Trophoblast cell (in vitro differentiated cells and primary cell): Measurements from ENCODE around the gene IL17RE.
A peak's percentile ranks its signal among the peaks of the same experiment; 100 is the strongest.
"Not testable (repeated sequence)": the region's sequence is repeated elsewhere in the genome, so short reads cannot be mapped to it uniquely, and the experiment has no call there.

Experiments used
- DNase-seq, 2 donors: peaks; one replicate each; pipeline ENCODE4 v3.0.0-alpha.2; 2016
- H2AFZ ChIP-seq: 2 replicates; pipeline ENCODE4 v1.6.1; 2013; ENCODE audit warnings: low read length, moderate library complexity, mild to moderate bottlenecking; ENCODE audit not compliant: insufficient read depth, poor library complexity
- H2AK5ac ChIP-seq: 2 replicates; pipeline ENCODE4 v1.6.1; 2013; ENCODE audit warnings: mild to moderate bottlenecking, low read length
- H2BK120ac ChIP-seq: 2 replicates; pipeline ENCODE4 v1.6.1; 2013; ENCODE audit warnings: low read length, mild to moderate bottlenecking, moderate library complexity; ENCODE audit not compliant: insufficient read depth, poor library complexity
- H2BK12ac ChIP-seq: 2 replicates; pipeline ENCODE4 v1.6.1; 2013; ENCODE audit warnings: mild to moderate bottlenecking, low read length, moderate library complexity
- H2BK5ac ChIP-seq: 2 replicates; pipeline ENCODE4 v1.6.1; 2013; ENCODE audit warnings: low read length, low read depth, moderate library complexity, mild to moderate bottlenecking; ENCODE audit not compliant: poor library complexity
- H3K14ac ChIP-seq: 2 replicates; pipeline ENCODE4 v1.6.1; 2013; ENCODE audit warnings: mild to moderate bottlenecking, low read length
- H3K18ac ChIP-seq: 2 replicates; pipeline ENCODE4 v1.6.1; 2013; ENCODE audit warnings: mild to moderate bottlenecking, low read length
- H3K23ac ChIP-seq: 2 replicates; pipeline ENCODE4 v1.6.1; 2013; ENCODE audit warnings: low read length
- H3K27ac ChIP-seq: 2 replicates; pipeline ENCODE4 v1.5.1; 2013; ENCODE audit warnings: low read depth, mild to moderate bottlenecking, inconsistent platforms, low read length, moderate library complexity
- H3K27me3 ChIP-seq: 2 replicates; pipeline ENCODE4 v1.6.1; 2013; ENCODE audit warnings: inconsistent platforms, mild to moderate bottlenecking, low read length, moderate library complexity; ENCODE audit not compliant: insufficient read depth
- H3K36me3 ChIP-seq, 2 experiments: 1 replicate in 1 of 2; 2 replicates in 1 of 2; pipeline ENCODE4 v1.6.1; 2013; ENCODE audit warnings: low read length in 2 of 2, mild to moderate bottlenecking in 2 of 2, moderate library complexity in 1 of 2; ENCODE audit not compliant: insufficient read depth in 2 of 2, control insufficient read depth in 1 of 2
- H3K4ac ChIP-seq: 2 replicates; pipeline ENCODE4 v1.6.1; 2013; ENCODE audit warnings: low read depth, mild to moderate bottlenecking, low read length, moderate library complexity
- H3K4me1 ChIP-seq, 2 experiments: 1 replicate in 1 of 2; 2 replicates in 1 of 2; pipeline ENCODE4 v1.6.1; 2013; ENCODE audit warnings: low read length in 2 of 2, mild to moderate bottlenecking in 2 of 2, moderate library complexity in 1 of 2; ENCODE audit not compliant: insufficient read depth in 2 of 2, control insufficient read depth in 1 of 2
- H3K4me2 ChIP-seq: 2 replicates; pipeline ENCODE4 v1.6.1; 2013; ENCODE audit warnings: inconsistent platforms, mild to moderate bottlenecking, low read length, moderate library complexity
- H3K4me3 ChIP-seq: 2 replicates; pipeline ENCODE4 v1.5.1; 2013; ENCODE audit warnings: mild to moderate bottlenecking, low read depth, low read length, inconsistent platforms
- H3K79me1 ChIP-seq: one replicate; pipeline ENCODE4 v1.6.1; 2013; ENCODE audit warnings: low read length
- H3K79me2 ChIP-seq: 2 replicates; pipeline ENCODE4 v1.6.1; 2013; ENCODE audit warnings: low read length, mild to moderate bottlenecking; ENCODE audit not compliant: control insufficient read depth, insufficient read depth, poor library complexity
- H3K9ac ChIP-seq: 2 replicates; pipeline ENCODE4 v1.6.1; 2013; ENCODE audit warnings: mild to moderate bottlenecking, low read length
- H3K9me3 ChIP-seq: 2 replicates; pipeline ENCODE4 v1.6.1; 2013; ENCODE audit warnings: low read depth, mild to moderate bottlenecking, control low read depth, inconsistent platforms, low read length; ENCODE audit not compliant: insufficient read depth
- H4K12ac ChIP-seq: 2 replicates; pipeline ENCODE4 v1.6.1; 2013; ENCODE audit warnings: low read depth, mild to moderate bottlenecking, low read length, moderate library complexity
- H4K8ac ChIP-seq: 2 replicates; pipeline ENCODE4 v1.6.1; 2013; ENCODE audit warnings: low read depth, mild to moderate bottlenecking, low read length, moderate library complexity
- H4K91ac ChIP-seq: one replicate; pipeline ENCODE4 v1.6.1; 2013; ENCODE audit warnings: low read depth, mild to moderate bottlenecking, low read length, moderate library complexity
- WGBS: extraction: QIAGEN DNeasy Blood & Tissue Kit; methylation state at CpG from one replicate; pipeline ENCODE4 v1.1.7; 2013; ENCODE audit warnings: missing lambda C conversion rate; ENCODE audit not compliant: insufficient read length, insufficient coverage; ENCODE audit errors: extremely low coverage; 5-methylcytosine and 5-hydroxymethylcytosine counted together

Gene IL17RE

DNA sequence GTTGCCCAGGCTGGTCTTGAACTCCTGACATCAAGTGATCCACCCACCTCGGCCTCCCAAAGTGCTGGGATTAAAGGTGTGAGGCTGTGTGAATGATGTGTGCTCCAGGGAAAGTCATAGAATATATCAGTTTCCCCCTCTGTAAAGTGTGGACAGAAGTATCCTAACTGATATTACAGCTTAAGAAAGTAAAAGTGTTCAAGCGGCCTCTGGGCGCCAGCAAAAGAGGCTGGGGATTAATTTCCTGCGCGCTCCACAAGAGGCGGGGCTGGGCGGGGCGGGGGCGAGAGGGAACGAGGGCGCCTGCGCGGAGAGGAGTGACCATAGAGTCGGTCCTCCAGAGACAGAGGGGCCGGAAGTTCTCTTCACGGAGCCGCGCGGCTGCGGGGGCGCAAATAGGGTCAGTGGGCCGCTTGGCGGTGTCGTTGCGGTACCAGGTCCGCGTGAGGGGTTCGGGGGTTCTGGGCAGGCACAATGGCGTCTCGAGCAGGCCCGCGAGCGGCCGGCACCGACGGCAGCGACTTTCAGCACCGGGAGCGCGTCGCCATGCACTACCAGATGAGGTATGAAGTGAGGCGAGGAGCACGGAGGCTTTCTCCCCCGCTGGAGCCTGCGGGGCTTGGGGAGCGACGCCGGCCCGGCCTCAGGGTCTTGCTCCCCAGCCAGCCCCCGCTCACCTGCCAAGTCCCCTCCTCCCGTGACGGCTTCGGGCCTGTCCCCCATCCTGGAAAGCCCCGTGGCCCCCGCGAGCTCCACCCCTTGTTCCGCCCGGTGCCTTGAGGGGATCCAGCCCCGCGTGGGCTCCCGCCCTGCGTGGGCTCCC lies 12.2 kb upstream of the IL17RE start, which contains the start of gene JAGN1:
Gene JAGN1, plus strand, starts transcription at position 362 of the 823 bp plus-strand sequence. Its CDS starts 113 bp downstream, at position 475.
- Histone ChIP-seq H2AK5ac (peak within 1 kb of the TSS; percentile 92), H2AFZ (peak within 1 kb of the TSS; percentile 99), H3K27ac (peak within 1 kb of the TSS; percentile 40), H4K91ac (peak within 1 kb of the TSS; percentile 95), H3K36me3 (peaks cover 6 to 12% of the 10 kb centered on the region in 2 experiments), H3K79me1 (peaks cover 5% of the 10 kb centered on the region), H3K23ac (no peak within 1 kb of the TSS), H3K4me1 (no peaks in the 10 kb centered on the region), H4K8ac (peak within 1 kb of the TSS; percentile 99), H3K18ac (peak within 1 kb of the TSS; percentile 95), H3K27me3 (no peaks in the 10 kb centered on the region), H3K9ac (peak within 1 kb of the TSS; percentile 96), H3K79me2 (peaks cover 5% of the 10 kb centered on the region), H3K4me3 (peak within 1 kb of the TSS; percentile 96), H2BK12ac (no peak within 1 kb of the TSS), H4K12ac (peak within 1 kb of the TSS; percentile 96), H3K14ac (peak within 1 kb of the TSS; percentile 94), H2BK120ac (peak within 1 kb of the TSS; percentile 92), H2BK5ac (peak within 1 kb of the TSS; percentile 95), H3K4me2 (peak within 1 kb of the TSS; percentile 72), H3K4ac (peak within 1 kb of the TSS; percentile 95), H3K9me3 (no peaks in the 10 kb centered on the region)
- DNase-seq, result peak; percentile 84 to 90
- WGBS, result no CpG with 5 or more reads among the region's 62 CpGs

GRCh38 chr3:9891072-9891622 lies 11.5 kb upstream of the IL17RE start:
- H3K36me3 ChIP-seq, result peaks cover 6 to 12% of the 10 kb centered on the region in 2 experiments
- no peaks in the 10 kb centered on the region for H3K4me1 ChIP-seq
- no peaks in the 10 kb centered on the region for H3K27me3 ChIP-seq
- H3K79me1 ChIP-seq, result peaks cover 5% of the 10 kb centered on the region
- H2BK120ac ChIP-seq, result peak overlapping the region; percentile 92
- H2AFZ ChIP-seq, result peak overlapping the region; percentile 99
- H3K23ac ChIP-seq, result no peak overlapping the region
- peak overlapping the region; percentile 95 for H4K91ac ChIP-seq
- peak overlapping the region; percentile 95 for H2BK5ac ChIP-seq
- H3K14ac ChIP-seq, result peak overlapping the region; percentile 94
- H4K12ac ChIP-seq, result peak overlapping the region; percentile 96
- H2BK12ac ChIP-seq, result no peak overlapping the region
- peak overlapping the region; percentile 96 for H3K4me3 ChIP-seq
- peak overlapping the region; percentile 96 for H3K9ac ChIP-seq
- WGBS, result no CpG with 5 or more reads among the region's 12 CpGs
- peak overlapping the region; percentile 95 for H3K18ac ChIP-seq
- H3K4ac ChIP-seq, result peak overlapping the region; percentile 95
- no peak overlapping the region for H3K27ac ChIP-seq
- peak overlapping the region; percentile 99 for H4K8ac ChIP-seq
- peak overlapping the region; percentile 72 for H3K4me2 ChIP-seq
- H2AK5ac ChIP-seq, result peak overlapping the region; percentile 92
- no peak for DNase-seq
- H3K9me3 ChIP-seq, result no peaks in the 10 kb centered on the region
- H3K79me2 ChIP-seq, result peaks cover 5% of the 10 kb centered on the region

DNA sequence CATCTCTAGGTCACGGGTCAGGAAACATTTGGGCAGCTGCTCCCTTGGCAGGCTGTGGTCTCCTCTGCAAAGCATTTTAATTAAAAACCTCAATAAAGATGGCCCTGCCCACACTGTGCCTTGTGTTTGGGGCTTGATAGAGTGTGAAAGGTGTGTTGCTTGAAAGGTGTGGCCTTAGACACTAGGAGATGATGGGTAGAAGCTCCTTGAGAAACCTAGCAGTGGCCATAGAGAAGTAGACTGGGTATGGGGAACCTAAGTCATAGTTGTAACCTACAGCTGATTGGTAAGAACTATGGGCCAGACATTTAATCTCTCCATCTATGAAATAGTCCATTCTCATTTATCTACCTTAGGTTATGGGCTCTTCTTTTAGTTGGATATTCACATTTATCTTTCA lies 8.9 kb upstream of the IL17RE start:
- Histone ChIP-seq H4K12ac (no peak overlapping the region), H3K27ac (no peak overlapping the region), H3K4me2 (no peak overlapping the region), H2AFZ (no peak overlapping the region), H4K8ac (no peak overlapping the region), H2AK5ac (no peak overlapping the region), H3K9me3 (no peaks in the 10 kb centered on the region), H3K4ac (no peak overlapping the region), H3K79me2 (peaks cover 5% of the 10 kb centered on the region), H4K91ac (no peak overlapping the region), H3K23ac (no peak overlapping the region), H3K18ac (no peak overlapping the region), H3K27me3 (no peaks in the 10 kb centered on the region), H3K9ac (no peak overlapping the region), H3K4me1 (peaks cover 0 to 2% of the 10 kb centered on the region in 2 experiments), H2BK12ac (no peak overlapping the region), H3K4me3 (no peak overlapping the region), H2BK5ac (no peak overlapping the region), H3K79me1 (peaks cover 5% of the 10 kb centered on the region), H3K36me3 (peaks cover 6 to 12% of the 10 kb centered on the region in 2 experiments), H3K14ac (no peak overlapping the region), H2BK120ac (no peak overlapping the region)
- no CpG with 5 or more reads among the region's 1 CpG for WGBS
- DNase-seq, result no peak

GRCh38 chr3:9895715-9896114 lies 6.9 kb upstream of the IL17RE start:
- not testable (repeated sequence) for H3K9ac ChIP-seq, H2AFZ ChIP-seq, H3K4me3 ChIP-seq, DNase-seq, H4K12ac ChIP-seq, H2BK120ac ChIP-seq, H2AK5ac ChIP-seq, H3K23ac ChIP-seq, H3K9me3 ChIP-seq, H3K79me2 ChIP-seq, H4K8ac ChIP-seq, H3K27ac ChIP-seq, H3K4ac ChIP-seq, H3K14ac ChIP-seq, H2BK12ac ChIP-seq, H4K91ac ChIP-seq, H3K18ac ChIP-seq, H3K4me2 ChIP-seq, H2BK5ac ChIP-seq, H3K4me1 ChIP-seq, H3K27me3 ChIP-seq, H3K79me1 ChIP-seq
- peaks cover 6 to 12% of the 10 kb centered on the region in 2 experiments for H3K36me3 ChIP-seq
- no CpG with 5 or more reads among the region's 3 CpGs for whole genome bisulfite sequencing
